Left forelimb (tissue), 1 donor: ENCODE data around the gene WBP11.
"Not testable (repeated sequence)": the region's sequence is repeated elsewhere in the genome, so short reads cannot be mapped to it uniquely, and the experiment has no call there.

Experiments
- DNase-seq: peaks from one replicate; pipeline ENCODE4 v3.0.0-alpha.2; 2018; ENCODE audit warnings: low spot score

WBP11 gene

GRCh38 chr12:14771651-14772137 lies 31.6 kb downstream of the WBP11 start:
- DNase-seq: no peak

GRCh38 chr12:14770496-14771461 lies 32.5 kb downstream of the WBP11 start:
- peak; percentile 95 for DNase-seq

- DNase-seq: peak; percentile 85
Observed at GRCh38 chr12:14769969-14770495, 33.2 kb downstream of the WBP11 start.

- no peak for DNase-seq
Observed at GRCh38 chr12:14769466-14769968, 33.8 kb downstream of the WBP11 start.

GRCh38 chr12:14768823-14769405 lies 34.4 kb downstream of the WBP11 start:
- DNase-seq: no peak

GRCh38 chr12:14767617-14768016 lies 35.7 kb downstream of the WBP11 start:
- DNase-seq: no peak

GRCh38 chr12:14766649-14767215 lies 36.5 kb downstream of the WBP11 start:
- DNase-seq: no peak

GRCh38 chr12:14766020-14766419 lies 37.3 kb downstream of the WBP11 start:
- DNase-seq: not testable (repeated sequence)

- no peak for DNase-seq
Observed at GRCh38 chr12:14765398-14765797, 37.9 kb downstream of the WBP11 start.

- not testable (repeated sequence) for DNase-seq
Observed at GRCh38 chr12:14759711-14760280, 43.5 kb downstream of the WBP11 start.

GRCh38 chr12:14756334-14757143 lies 46.7 kb downstream of the WBP11 start:
- DNase-seq: no peak

GRCh38 chr12:14751986-14752385 lies 51.3 kb downstream of the WBP11 start:
- DNase-seq: no peak

- DNase-seq: no peak
Observed at GRCh38 chr12:14743061-14743460, 60.2 kb downstream of the WBP11 start.

GRCh38 chr12:14741942-14742341 lies 61.3 kb downstream of the WBP11 start:
- DNase-seq: no peak

GRCh38 chr12:14741153-14741552 lies 62.1 kb downstream of the WBP11 start:
- no peak for DNase-seq

- DNase-seq: not testable (repeated sequence)
Observed at GRCh38 chr12:14736441-14736840, 66.8 kb downstream of the WBP11 start.
